ENCODE measurements around the gene ASCL2.

The ASCL2 gene

DNA sequence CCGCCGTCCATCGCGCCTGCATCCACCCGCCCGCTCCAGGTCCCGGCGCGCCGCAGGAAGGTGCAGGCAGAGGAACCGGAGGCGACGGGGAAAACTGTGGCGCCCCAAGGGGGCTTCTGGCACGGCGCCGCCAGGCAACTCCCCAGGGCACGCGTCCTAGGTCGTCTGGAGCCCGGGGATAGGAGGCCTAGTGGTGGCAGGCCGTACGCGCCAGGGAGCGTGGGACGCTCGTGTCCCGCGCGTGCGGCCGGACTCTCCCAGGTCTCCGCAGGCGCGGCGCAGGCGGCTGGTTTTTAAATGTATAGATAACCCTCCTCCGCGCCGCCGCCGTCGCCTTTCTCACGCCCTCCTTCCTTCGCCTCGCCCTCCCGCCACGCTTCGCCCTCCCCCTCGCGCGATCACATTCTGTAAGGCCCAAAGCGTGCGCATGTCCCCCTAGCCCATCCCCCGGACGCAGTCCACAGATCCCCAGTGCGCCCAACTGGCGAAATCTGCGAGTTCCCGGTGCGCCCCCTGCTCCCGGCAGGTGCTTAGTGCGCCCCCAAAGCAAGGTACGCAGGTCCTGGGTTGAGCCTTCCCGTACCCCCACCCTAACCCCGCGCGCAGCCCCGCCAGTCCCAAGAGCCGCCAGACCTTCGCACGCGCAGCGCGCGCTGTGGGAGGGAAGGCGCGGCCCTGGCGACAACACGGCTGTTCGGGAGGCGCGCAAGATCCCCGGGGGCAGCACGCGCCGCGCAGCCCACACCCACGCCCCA, at the start of gene ASCL2:
Gene ASCL2, minus strand, starts transcription at position 267 of the 755 bp plus-strand sequence. Its CDS starts 256 bp downstream, at position 11.
- DNase-seq (ENCODE audit: low read depth) = no peak

DNA sequence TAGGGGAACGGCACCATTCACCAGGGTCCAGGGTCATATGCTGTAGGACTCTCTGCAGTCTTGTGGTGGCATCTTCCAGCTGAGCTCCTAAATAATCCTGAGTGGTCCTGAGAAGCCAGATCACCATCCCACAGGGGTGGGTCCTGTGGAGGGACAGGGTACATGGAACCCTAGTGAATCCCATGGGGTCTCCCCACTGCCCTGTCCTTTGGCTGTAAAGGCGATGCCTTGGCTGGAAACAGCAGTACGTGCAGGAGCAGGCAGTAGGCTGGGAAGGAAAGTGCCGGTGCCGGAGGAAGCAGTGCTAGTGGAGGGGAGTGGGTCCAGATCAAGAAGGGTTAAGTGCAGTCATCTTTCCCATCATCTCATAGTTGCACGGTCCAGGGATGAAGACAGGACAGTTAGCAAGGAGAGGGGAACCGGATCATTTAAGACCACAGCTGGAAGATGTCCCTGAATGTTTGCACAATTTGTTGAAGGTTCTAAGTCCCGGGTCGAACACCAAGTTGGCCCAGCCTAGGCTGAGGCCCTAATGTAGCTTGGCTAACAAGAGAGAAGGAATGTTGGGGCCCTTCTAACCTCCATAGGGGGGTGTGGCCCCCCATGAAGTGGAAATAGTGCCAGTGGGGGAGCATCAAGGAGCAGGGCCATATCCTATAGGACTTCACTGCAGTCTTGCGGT, 49.5 kb upstream of the ASCL2 start:
- DNase-seq (ENCODE audit: low read depth) = no peak

DNA sequence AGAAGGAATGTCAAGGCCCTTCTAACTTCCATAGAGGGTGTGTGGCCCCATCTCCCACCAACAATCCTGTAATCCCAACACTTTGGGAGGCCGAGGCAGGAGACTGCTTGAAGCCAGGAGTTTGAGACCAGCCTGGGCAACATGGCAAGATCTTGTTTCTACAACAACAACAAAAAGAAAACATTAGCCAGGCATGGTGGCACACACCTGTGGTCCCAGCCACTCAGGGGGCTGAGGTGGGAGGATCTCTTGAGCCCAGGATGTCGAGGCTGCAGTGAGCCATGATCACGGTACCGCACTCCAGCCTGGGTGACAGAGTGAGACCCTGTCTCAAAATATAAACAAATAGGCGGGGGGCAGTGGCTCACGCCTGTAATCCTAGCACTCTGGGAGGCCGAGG, 48.3 kb upstream of the ASCL2 start:
- no peak for DNase-seq (ENCODE audit: low read depth)

DNA sequence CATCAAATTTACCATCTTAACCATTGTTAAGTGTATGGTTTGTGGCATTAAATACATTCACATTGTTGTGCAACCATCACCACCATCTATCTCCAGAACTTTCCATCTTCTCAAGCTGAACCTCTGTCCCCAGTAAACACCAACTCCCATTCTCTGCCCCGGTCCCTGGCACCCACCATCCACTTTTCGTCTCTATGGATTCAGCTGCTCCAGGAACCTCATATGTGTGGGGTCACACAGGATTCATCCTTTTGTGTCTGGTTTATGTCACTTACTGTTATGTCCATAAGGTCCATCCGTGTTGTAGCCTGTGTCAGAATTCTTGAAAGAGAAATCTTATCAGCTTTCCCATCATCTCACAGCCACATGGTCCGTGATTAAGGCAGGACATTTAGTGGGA, 47.7 kb upstream of the ASCL2 start:
- DNase-seq (ENCODE audit: low read depth) = no peak

- no peak for DNase-seq (ENCODE audit: low read depth)
These were observed 47.1 kb upstream of the ASCL2 start for GRCh38 chr11:2317354-2318050.

GRCh38 chr11:2316963-2317244, 46.5 kb upstream of the ASCL2 start:
- no peak for DNase-seq (ENCODE audit: low read depth)

GRCh38 chr11:2316169-2316962, 46.0 kb upstream of the ASCL2 start:
- DNase-seq (ENCODE audit: low read depth) = no peak

GRCh38 chr11:2315395-2316168, 45.2 kb upstream of the ASCL2 start:
- no peak for DNase-seq (ENCODE audit: low read depth)

DNA sequence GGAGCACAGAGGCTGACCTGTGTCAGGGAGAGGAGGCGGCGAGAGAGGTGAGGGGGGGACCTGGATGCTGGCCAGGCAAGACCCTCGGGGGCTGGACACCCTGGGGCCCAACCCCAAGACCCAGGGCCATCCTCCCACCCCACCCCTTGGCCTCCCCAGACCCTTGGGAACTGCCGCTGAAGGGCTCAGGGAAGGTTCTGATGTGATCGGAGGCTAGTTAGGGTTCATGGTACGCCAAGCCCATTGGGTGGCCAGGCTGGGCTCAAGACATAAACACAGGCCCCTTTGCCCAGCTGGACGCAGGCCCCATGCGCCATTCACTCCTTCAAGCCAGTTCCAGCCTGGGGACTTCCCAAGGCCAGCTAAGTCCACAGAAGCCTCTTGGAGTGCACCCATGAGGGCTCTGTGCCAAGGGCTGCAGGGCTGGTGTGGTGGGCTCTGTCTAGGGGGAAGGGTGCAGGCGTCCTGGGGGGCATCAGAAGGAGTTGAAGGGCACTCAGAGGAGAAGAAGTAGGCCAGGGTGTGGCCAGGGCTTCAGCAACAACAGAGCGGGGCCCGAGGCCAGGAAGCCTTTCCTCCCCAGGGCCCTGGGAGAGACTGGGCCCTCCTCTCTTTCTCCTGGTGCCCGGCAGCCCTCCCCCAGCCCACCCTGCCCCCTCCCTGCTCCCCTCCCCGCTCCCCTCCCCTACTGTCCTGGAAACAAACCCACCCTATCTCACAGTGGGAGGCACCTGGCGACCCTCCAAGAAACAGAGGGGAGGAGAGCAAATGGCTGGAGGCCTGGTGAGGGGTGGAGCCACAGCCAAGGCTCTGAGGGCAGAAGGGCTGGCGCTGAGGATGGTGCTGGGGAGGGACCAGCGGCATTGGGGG, 44.4 kb upstream of the ASCL2 start:
- DNase-seq (ENCODE audit: low read depth) = peak; percentile 86

- no peak for DNase-seq (ENCODE audit: low read depth)
These were observed 43.7 kb upstream of the ASCL2 start for GRCh38 chr11:2314136-2314524.

GRCh38 chr11:2313051-2313951, 42.9 kb upstream of the ASCL2 start:
- DNase-seq (ENCODE audit: low read depth) = no peak

DNA sequence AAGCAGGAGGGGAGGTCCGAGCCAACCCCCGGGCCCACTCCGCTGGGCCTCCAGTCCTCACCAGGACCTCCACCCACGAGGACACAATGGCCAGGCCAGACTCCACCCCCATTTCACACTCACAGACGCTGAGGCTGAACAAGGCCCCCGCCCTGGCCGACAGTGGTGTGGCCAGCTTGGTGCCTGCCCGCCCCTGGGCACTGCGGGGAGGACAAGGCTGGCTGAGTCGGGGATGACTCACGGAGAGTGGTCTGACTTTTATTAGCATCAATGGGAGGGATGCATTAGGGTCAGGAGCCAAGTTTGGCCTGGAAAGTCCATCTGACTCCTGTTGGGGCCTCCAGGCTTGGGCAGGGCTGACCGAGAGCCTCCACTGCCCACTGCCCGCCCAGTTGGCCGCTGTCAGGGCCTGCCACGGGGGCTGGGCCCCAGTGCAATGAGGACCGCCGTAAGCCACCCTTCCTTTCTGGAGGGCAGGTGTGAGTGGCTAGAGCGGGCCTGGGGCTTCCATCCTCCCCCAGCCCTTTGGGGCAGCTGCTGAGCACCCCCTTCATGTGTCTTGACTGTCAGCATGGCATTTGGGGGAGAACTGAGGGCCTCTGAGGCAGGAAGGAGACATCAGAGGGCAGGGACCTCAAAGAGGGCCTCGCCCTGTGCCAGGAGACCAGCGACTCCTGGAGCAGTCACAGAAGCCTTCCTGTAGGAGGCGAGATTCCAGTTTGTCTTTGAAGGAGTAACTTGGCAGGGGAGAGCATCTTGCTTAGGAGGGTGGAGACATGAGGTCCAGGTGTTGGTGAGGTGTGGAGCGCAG, 42.0 kb upstream of the ASCL2 start:
- peak; percentile 37 for DNase-seq (ENCODE audit: low read depth)

GRCh38 chr11:2311353-2312133, 41.2 kb upstream of the ASCL2 start:
- no peak for DNase-seq (ENCODE audit: low read depth)

- no peak for DNase-seq (ENCODE audit: low read depth)
These were observed 40.5 kb upstream of the ASCL2 start for GRCh38 chr11:2310786-2311352.

- no peak for DNase-seq (ENCODE audit: low read depth)
These were observed 39.8 kb upstream of the ASCL2 start for GRCh38 chr11:2310073-2310785.

DNA sequence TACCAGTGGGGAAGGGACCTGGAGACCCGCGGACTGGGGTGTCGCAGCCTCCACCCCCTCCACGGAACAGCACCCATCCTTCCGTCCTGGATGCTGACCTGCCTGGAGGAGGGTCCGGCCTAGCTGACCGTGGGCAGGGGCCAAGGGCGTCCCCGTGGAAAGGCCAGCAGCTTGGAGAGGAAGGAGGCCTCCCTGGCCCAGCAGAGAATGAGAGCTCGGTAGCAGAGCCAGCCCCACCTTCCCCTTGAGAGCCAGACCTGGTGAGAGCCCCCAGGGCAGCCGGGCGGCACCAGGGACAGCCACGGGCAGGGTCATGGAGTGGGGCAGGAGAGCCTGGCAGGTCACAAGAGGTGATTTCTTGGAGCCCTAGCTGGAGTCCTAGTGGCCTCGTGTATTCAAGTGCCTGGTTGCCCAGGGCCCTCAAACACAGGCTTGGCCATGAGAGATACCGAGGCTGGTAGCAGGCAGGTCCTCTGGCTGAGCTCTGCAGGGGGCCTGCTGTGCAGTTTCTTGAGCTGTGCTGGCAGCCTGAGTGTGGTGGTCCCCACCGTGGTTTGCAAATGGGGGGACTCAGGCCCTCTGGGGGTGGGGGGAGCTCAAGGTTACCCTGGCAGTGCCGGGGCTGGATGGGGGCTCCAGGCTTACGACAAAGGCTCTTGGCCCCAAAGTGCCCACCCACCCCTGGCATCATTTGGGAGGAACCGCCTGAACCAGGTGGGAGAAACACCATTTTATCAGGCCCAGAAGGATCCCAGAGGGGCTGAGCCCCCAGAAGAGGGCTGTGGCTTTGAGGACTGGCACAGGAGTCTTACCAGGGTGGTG, 39.1 kb upstream of the ASCL2 start:
- DNase-seq (ENCODE audit: low read depth) = no peak
